GM19328 (cell line): ENCODE data around the gene DLGAP3.

ENCODE experiments used
- ATAC-seq: cut with Tn5 transposase; IDR thresholded peaks from one replicate; pipeline ENCODE4 v1.9.1; 2021; ENCODE audit warnings: mild to moderate bottlenecking, moderate library complexity; ENCODE audit not compliant: unreplicated experiment

DLGAP3 gene

GRCh38 chr1:34868230-34869049 is 61.0 kb downstream of the DLGAP3 start:
- ATAC-seq: no peak

DNA sequence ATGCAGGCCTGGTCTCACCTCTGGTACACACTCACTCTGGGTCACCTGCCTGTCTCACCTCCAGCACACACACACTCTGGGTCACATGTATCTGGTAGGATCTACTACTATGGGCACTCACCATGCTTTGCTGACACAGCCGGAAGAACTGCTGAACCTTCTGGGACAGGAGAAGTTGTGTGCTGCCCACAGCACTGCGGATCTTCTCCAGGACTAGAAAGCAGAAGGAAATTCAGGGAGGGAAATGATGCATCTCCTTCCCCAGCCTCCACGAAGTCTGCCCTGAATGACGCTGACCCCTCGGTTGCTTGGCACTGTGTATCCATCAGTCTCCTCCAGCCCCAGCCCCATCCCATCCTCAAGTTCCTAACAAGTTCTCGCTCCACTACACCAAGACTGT is 62.0 kb downstream of the DLGAP3 start:
- no peak for ATAC-seq

DNA sequence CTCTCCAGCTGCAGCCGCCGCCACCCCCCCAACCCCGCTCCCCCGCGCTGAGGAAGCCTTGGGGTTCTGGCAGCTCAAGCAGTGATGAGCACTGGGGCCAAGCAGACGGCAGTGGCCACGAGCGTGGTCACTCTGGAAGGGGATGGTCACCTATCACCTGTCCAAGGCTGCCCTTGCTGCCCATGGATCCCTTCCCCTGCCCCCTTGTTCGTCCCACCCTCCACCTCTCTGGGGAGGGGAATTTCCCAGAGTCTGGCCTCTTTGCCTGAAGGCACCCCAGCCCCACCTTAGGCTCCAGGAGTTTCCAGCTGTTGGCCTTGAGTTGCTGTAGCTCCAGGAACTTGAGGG is 62.7 kb downstream of the DLGAP3 start:
- no peak for ATAC-seq

GRCh38 chr1:34865981-34866761 is 63.3 kb downstream of the DLGAP3 start:
- no peak for ATAC-seq

DNA sequence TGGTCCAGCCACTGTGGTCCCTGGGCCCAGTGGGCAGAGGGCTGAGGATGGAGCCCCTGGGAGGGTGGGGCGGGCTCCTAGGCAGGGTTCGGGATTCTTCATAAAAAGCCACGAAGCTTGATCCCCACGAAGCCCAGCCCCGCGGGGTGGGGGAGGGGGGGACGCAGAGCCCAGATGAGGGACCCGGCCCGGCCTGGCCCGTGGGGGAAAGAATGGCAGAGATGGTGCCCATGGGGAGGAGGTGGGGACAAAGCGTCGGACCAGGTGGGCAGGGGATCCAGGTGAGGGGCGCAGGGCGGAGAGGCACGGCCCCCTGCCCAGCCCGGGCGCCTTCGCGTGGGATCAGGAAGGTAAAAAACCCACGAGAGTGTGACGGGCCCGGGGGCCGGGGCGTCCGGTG is 63.9 kb downstream of the DLGAP3 start:
- no peak for ATAC-seq

- no peak for ATAC-seq
Measured at GRCh38 chr1:34864759-34865158, 64.7 kb downstream of the DLGAP3 start.

- no peak for ATAC-seq
Measured at GRCh38 chr1:34863501-34863900, 65.9 kb downstream of the DLGAP3 start.

- peak; percentile 93 for ATAC-seq
Measured at GRCh38 chr1:34859446-34860200, 69.8 kb downstream of the DLGAP3 start, which contains the start of gene SMIM12. Gene SMIM12, minus strand, starts transcription at chr1:34859749. Its CDS starts 3,772 bp downstream, at chr1:34855977.

GRCh38 chr1:34858901-34859445 is 70.5 kb downstream of the DLGAP3 start:
- ATAC-seq: no peak

GRCh38 chr1:34856697-34857096 is 72.8 kb downstream of the DLGAP3 start:
- ATAC-seq: no peak

- ATAC-seq: peak; percentile 86
Measured at GRCh38 chr1:34852677-34853217, 76.7 kb downstream of the DLGAP3 start.

DNA sequence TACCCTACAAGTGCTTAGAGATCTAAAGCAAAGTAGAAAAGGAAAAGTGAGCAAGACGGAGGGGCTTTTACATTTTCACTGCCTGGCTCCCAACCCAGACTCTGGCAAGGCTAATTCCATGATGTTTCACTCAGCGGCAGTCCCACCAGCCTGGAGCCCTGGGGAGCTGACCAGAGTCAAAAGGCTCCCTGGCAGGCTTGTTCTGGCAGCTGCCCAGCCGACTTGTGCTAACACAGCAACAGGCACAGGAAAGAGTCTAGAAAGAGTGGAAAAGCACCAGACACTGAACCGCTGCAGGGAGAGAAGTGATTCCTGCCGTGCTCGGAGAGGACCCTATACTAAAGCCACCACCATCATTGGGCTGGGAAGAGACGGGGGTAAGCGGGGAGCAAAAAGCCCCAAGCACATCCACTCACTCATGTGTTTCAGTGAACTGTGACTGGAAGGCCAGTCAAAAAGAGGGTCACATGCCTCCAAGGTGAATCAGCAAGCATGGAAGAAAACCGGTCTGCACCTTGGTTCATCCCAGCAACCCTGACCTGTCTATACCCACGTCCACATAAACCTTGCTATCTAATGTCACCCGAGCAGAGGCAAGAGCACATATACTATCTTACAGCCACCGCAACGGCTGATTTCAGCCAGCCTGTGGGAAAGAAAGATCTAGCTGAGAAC is 77.9 kb downstream of the DLGAP3 start:
- no peak for ATAC-seq

- no peak for ATAC-seq
Measured at GRCh38 chr1:34850382-34850781, 79.1 kb downstream of the DLGAP3 start.

DNA sequence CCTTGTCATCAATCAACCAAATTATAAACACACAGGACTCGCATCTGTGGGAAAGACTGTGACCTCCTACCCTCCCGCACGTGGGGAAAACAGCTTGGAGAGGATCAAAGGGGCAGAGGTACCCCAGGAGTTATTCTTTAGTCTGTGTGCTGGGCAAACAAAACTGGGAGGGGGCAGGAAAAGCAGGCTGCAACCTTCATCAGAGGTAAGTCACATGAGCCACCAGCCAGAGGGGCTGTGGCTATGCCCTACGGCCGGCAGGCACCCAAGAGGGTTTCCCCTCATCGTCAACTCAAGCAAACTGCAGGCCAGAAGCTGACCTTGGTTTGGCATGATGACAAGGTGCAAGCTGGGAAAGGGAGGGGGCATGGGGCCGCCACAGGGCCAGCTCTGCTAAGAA is 82.4 kb downstream of the DLGAP3 start:
- ATAC-seq: no peak

DNA sequence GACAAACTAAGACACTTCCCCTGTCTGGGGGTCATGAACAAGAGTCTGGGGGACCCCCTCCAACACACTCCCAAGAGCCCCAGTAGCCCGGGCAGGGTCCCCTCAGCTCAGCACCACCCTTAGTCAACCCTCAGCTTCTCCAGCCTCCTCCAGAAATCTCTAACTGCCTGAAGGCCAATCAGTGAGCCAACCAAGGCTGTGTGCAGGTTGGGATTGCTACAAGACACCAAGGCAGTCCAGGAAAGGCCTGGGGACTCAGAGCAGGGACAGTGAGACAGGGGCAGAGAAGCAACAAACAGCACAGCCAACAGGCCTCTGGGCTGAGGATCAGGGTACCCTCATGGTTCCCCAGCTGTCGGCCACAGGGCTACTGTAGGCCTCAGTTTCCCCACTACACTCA is 83.2 kb downstream of the DLGAP3 start:
- ATAC-seq: no peak

DNA sequence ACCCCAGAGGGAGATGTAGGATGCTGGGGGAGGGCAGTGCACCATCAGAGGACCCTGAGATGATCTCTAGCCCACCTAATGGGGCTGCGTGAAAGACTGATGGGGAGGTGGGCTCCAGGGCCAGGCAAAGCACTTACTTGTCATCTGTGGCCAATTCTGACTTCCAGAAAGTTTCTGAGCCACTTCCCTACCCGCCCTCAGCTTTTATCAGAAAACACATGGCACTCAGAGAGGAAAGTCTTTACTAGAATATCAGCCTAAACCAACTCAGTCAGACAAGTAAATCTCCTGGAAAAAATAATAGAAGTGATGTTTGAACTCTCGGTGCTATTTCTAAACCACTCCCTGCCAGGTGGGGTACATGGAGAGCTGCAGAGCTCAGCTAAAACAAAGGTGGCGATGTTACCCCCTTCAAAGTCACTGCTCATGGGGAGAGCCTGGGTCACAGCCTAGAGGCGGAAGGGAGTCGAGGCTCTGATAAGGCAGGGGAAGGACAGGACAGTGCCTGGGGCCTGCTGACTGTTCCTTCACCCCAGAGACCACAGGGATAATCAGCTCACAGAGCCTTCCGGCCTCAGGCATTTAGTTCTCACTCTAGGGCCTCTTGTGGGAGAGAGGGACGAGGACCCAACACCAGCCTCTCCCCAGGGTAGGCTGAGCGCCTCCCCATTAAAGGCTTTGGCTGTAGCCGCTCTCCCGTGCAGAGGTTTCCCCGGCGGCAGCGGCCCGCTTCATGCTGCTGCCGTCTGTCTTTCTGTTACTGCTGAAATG is 84.1 kb downstream of the DLGAP3 start:
- ATAC-seq: no peak

GRCh38 chr1:34844252-34844634 is 85.2 kb downstream of the DLGAP3 start:
- no peak for ATAC-seq

- ATAC-seq: no peak
Measured at GRCh38 chr1:34843392-34844251, 85.8 kb downstream of the DLGAP3 start.

DNA sequence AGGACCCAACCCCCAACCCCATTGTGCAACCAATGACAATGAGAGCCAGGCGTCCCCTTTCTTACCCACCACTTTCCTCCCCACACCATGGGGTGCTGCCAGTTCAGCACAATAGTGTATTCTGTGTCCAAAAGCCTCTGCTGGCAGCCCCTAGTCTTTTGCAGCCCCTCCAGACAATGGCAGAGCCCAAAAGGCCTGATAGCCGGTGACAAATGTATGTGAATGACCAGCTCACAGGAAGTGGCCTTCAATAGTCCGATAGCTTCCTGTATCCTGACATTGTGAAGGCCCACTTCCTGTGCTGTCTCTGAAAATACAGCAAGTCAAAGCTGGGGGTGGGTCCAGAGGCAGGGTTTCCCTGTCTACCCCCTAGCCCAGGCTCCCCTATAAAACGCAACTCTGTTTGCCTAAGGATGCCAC is 86.5 kb downstream of the DLGAP3 start:
- ATAC-seq: no peak
